Measurements from ENCODE around the gene FLNB. TPM values are rescaled to one million over a fixed set of nuclear protein-coding genes. Genes with fewer than 3 reads are reported as not detected.

The FLNB gene
- total and polyA plus RNA-seq, 2 of the 13 experiments (the other 11 are each of a cell fraction or from before 2014, with no cell fraction given): 106 to 130 TPM

DNA sequence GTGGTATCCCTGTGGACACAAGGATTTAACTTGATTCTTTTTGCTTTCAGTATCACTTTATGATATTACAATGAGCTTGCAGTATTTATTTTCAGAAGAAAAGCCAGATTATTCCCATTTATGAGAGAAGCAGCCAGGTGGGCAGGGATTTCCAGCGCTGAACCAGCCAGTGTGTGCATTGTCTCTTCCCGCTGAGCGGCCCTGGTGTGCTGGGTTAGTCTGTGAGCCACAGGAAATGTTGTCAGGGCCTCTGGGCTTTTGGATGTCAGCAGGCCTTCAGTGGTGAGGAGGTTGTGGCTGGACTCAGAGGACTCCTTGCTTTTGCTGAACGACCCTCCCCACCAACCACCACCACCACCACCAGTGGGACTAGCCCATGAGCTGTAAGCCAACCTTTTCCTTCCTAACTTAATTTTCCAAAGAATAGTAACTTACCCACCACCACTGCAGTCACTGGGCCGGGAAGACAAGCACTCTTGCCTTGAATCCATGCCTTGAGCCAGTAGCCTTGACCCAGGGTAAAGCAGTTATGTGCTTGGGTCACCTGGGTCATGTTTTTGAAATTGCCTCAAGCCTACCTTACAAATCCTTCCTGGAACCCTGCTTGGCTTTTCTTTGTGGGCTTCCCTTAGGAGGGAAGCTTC is 33.1 kb downstream of the FLNB start (continued):
- TF ChIP-seq, protein P1, sequence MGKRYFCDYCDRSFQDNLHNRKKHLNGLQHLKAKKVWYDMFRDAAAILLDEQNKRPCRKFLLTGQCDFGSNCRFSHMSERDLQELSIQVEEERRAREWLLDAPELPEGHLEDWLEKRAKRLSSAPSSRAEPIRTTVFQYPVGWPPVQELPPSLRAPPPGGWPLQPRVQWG (CRISPR knock-in tag; IDR thresholded peaks at IDR 0.05; ENCODE audit: borderline replicate concordance, low read depth): no peak
- TF ChIP-seq RBM39 (IDR thresholded peaks at IDR 0.05; ENCODE audit: low read depth, low read length, poor library complexity, severe bottlenecking) (no peak), ZZZ3 (CRISPR knock-in tag; IDR thresholded peaks at IDR 0.05; ENCODE audit: borderline replicate concordance) (no peak), ZNF879 (CRISPR knock-in tag; IDR thresholded peaks at IDR 0.05) (no peak), NCOA1 (CRISPR knock-in tag; IDR thresholded peaks at IDR 0.05) (no peak), JDP2 (CRISPR knock-in tag; IDR thresholded peaks at IDR 0.05; ENCODE audit: borderline replicate concordance) (no peak), ZNF335 (CRISPR knock-in tag; IDR thresholded peaks at IDR 0.05) (no peak), ARHGAP35 (CRISPR knock-in tag; IDR thresholded peaks at IDR 0.05; ENCODE audit: borderline replicate concordance) (no peak), JARID2 (CRISPR knock-in tag; IDR thresholded peaks at IDR 0.05; ENCODE audit: insufficient replicate concordance) (no peak), ZNF333 (CRISPR knock-in tag; IDR thresholded peaks at IDR 0.05; ENCODE audit: borderline replicate concordance) (no peak), ZNF749 (CRISPR knock-in tag; IDR thresholded peaks at IDR 0.05; ENCODE audit: borderline replicate concordance) (no peak), ZNF839 (CRISPR knock-in tag; IDR thresholded peaks at IDR 0.05; ENCODE audit: borderline replicate concordance) (no peak), PPARG (CRISPR knock-in tag; conservative IDR thresholded peaks at IDR 0.05) (no peak), ZNF432 (CRISPR knock-in tag; IDR thresholded peaks at IDR 0.05; ENCODE audit: borderline replicate concordance) (no peak), ZNF354B (CRISPR knock-in tag; IDR thresholded peaks at IDR 0.05) (no peak), ZNF788 (CRISPR knock-in tag; IDR thresholded peaks at IDR 0.05; ENCODE audit: borderline replicate concordance) (no peak), ZNF619 (CRISPR knock-in tag; IDR thresholded peaks at IDR 0.05) (no peak), NFKBIZ (CRISPR knock-in tag; IDR thresholded peaks at IDR 0.05) (no peak), HDAC1 (CRISPR knock-in tag; IDR thresholded peaks at IDR 0.05) (no peak; the same call in 1 of the 2 replicates), ZFP37 (CRISPR knock-in tag; IDR thresholded peaks at IDR 0.05; ENCODE audit: borderline replicate concordance) (no peak), JUND (CRISPR knock-in tag; IDR thresholded peaks at IDR 0.05) (no peak), DNMT1 (CRISPR knock-in tag; IDR thresholded peaks at IDR 0.05) (no peak), CBFB (CRISPR knock-in tag; IDR thresholded peaks at IDR 0.05) (no peak), ZNF317 (CRISPR knock-in tag; IDR thresholded peaks at IDR 0.05) (no peak), ZEB1 (IDR thresholded peaks at IDR 0.05; ENCODE audit: insufficient replicate concordance, low read depth) (no peak)
- TF ChIP-seq, protein P2, sequence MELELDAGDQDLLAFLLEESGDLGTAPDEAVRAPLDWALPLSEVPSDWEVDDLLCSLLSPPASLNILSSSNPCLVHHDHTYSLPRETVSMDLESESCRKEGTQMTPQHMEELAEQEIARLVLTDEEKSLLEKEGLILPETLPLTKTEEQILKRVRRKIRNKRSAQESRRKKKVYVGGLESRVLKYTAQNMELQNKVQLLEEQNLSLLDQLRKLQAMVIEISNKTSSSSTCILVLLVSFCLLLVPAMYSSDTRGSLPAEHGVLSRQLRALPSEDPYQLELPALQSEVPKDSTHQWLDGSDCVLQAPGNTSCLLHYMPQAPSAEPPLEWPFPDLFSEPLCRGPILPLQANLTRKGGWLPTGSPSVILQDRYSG (CRISPR knock-in tag; IDR thresholded peaks at IDR 0.05): no peak
- TF ChIP-seq, protein P3, sequence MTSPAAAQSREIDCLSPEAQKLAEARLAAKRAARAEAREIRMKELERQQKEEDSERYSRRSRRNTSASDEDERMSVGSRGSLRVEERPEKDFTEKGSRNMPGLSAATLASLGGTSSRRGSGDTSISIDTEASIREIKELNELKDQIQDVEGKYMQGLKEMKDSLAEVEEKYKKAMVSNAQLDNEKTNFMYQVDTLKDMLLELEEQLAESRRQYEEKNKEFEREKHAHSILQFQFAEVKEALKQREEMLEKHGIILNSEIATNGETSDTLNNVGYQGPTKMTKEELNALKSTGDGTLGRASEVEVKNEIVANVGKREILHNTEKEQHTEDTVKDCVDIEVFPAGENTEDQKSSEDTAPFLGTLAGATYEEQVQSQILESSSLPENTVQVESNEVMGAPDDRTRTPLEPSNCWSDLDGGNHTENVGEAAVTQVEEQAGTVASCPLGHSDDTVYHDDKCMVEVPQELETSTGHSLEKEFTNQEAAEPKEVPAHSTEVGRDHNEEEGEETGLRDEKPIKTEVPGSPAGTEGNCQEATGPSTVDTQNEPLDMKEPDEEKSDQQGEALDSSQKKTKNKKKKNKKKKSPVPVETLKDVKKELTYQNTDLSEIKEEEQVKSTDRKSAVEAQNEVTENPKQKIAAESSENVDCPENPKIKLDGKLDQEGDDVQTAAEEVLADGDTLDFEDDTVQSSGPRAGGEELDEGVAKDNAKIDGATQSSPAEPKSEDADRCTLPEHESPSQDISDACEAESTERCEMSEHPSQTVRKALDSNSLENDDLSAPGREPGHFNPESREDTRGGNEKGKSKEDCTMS (CRISPR knock-in tag; conservative IDR thresholded peaks at IDR 0.05): no peak
- TF ChIP-seq, protein P4, sequence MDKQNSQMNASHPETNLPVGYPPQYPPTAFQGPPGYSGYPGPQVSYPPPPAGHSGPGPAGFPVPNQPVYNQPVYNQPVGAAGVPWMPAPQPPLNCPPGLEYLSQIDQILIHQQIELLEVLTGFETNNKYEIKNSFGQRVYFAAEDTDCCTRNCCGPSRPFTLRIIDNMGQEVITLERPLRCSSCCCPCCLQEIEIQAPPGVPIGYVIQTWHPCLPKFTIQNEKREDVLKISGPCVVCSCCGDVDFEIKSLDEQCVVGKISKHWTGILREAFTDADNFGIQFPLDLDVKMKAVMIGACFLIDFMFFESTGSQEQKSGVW (CRISPR knock-in tag; IDR thresholded peaks at IDR 0.05; ENCODE audit: borderline replicate concordance): no peak
